ENCODE results near the gene TPP2. TPM values are rescaled to one million over a fixed set of nuclear protein-coding genes. Genes with fewer than 3 reads are reported as not detected.

Gene TPP2
- total RNA-seq, 1 experiment from 2014 or later: 36.7 TPM

DNA sequence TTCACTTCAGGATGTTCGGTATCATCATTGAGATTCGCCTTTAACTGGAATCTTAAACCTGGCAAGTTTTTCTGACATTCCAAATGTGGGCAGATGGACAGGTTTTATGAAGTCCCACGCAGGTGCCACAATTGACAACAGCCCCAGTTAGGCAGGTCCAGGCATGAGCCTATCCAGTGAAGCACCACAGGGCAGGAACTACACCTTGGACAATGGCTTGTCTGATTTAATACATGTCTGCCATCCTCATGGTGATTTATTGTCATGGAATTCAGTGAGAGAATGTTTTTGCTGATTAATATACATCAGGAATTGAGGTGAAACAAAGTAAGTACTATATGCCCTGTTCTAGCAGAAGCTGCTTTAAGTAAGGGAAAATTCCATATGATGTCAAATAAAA lies 10.2 kb upstream of the TPP2 start:
- H4K20me1 ChIP-seq (ENCODE audit: insufficient read depth): no peaks in the 10 kb centered on the region
- H3K9me2 ChIP-seq (ENCODE audit: insufficient read depth): no peaks in the 10 kb centered on the region
- CTCF ChIA-PET: no interaction called here
- DNase-seq (ENCODE audit: low read depth, low spot score) (no peak), ATAC-seq (no peak)
- RAD21 ChIA-PET (ENCODE audit: low non-redundant PET in 1 of 2, low total read pairs in 2 of 2, uncharacterized antibody in 2 of 2, unreplicated experiment in 2 of 2): no interaction called here
- no peak overlapping the region for H3K27ac ChIP-seq (ENCODE audit: low read depth, low read length)
- peaks cover 18% of the 10 kb centered on the region; the same call in 1 of the 2 replicates for H3K27me3 ChIP-seq (ENCODE audit: insufficient read depth, low read length)
- no peak overlapping the region for H3K9ac ChIP-seq (ENCODE audit: low read length)
- intact Hi-C loops (cut with micrococcal nuclease): no loop called here
- H3K4me1 ChIP-seq (ENCODE audit: control insufficient read depth in 1 of 2, insufficient read depth in 2 of 2, low read length in 2 of 2): peaks cover 0 to 2% of the 10 kb centered on the region in 2 experiments; a peak in 2 of 4 replicates
- no TSS peak for BruUV-seq (replicated peaks)
- POLR2A ChIA-PET: no interaction called here
- no peaks in the 10 kb centered on the region for H3K36me3 ChIP-seq (ENCODE audit: control insufficient read depth in 1 of 2, insufficient read depth in 2 of 2, low read length in 2 of 2)
- H3K79me2 ChIP-seq (ENCODE audit: insufficient read depth, low read length): no peaks in the 10 kb centered on the region
- H2AFZ ChIP-seq (ENCODE audit: low read depth, low read length, poor library complexity, severe bottlenecking): no peak overlapping the region
- no peak overlapping the region for H3K4me3 ChIP-seq (replicated peaks in 1 of 2; ENCODE audit: low read depth in 1 of 2, low read length in 2 of 2)
- no peak overlapping the region for H3K4me2 ChIP-seq (ENCODE audit: low read length)
- TF ChIP-seq SP1 (IDR thresholded peaks at IDR 0.05; ENCODE audit: low read depth) (no peak), JUND (IDR thresholded peaks at IDR 0.05) (no peak), ELF1 (IDR thresholded peaks at IDR 0.05; ENCODE audit: borderline replicate concordance, low read depth) (no peak), EZH2phosphoT487 (IDR thresholded peaks at IDR 0.05; ENCODE audit: borderline replicate concordance) (no peak), FOSL1 (IDR thresholded peaks at IDR 0.05; ENCODE audit: low read depth) (no peak), POLR2AphosphoS5 (IDR thresholded peaks at IDR 0.05; ENCODE audit: low read depth, low read length) (no peak), RAD21 (IDR thresholded peaks at IDR 0.05; ENCODE audit: low read depth) (no peak), CBX3 (IDR thresholded peaks at IDR 0.05; ENCODE audit: low read depth) (no peak), POLR2A (IDR thresholded peaks at IDR 0.05; ENCODE audit: borderline replicate concordance, extremely low read depth, insufficient read depth, insufficient read length) (no peak), TCF7L2 (IDR thresholded peaks at IDR 0.05; ENCODE audit: borderline replicate concordance, extremely low read depth, insufficient read depth, insufficient read length) (no peak)
- TF ChIP-seq, protein P1, sequence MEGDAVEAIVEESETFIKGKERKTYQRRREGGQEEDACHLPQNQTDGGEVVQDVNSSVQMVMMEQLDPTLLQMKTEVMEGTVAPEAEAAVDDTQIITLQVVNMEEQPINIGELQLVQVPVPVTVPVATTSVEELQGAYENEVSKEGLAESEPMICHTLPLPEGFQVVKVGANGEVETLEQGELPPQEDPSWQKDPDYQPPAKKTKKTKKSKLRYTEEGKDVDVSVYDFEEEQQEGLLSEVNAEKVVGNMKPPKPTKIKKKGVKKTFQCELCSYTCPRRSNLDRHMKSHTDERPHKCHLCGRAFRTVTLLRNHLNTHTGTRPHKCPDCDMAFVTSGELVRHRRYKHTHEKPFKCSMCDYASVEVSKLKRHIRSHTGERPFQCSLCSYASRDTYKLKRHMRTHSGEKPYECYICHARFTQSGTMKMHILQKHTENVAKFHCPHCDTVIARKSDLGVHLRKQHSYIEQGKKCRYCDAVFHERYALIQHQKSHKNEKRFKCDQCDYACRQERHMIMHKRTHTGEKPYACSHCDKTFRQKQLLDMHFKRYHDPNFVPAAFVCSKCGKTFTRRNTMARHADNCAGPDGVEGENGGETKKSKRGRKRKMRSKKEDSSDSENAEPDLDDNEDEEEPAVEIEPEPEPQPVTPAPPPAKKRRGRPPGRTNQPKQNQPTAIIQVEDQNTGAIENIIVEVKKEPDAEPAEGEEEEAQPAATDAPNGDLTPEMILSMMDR (IDR thresholded peaks at IDR 0.05 in 2 of 3, conservative IDR thresholded peaks at IDR 0.05 in 1 of 3; ENCODE audit: borderline replicate concordance in 1 of 3, insufficient read depth in 1 of 3, low read depth in 2 of 3, low read length in 2 of 3): no peak
- TF ChIP-seq, protein P2, sequence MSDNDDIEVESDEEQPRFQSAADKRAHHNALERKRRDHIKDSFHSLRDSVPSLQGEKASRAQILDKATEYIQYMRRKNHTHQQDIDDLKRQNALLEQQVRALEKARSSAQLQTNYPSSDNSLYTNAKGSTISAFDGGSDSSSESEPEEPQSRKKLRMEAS (IDR thresholded peaks at IDR 0.05): no peak
- TF ChIP-seq, protein P3, sequence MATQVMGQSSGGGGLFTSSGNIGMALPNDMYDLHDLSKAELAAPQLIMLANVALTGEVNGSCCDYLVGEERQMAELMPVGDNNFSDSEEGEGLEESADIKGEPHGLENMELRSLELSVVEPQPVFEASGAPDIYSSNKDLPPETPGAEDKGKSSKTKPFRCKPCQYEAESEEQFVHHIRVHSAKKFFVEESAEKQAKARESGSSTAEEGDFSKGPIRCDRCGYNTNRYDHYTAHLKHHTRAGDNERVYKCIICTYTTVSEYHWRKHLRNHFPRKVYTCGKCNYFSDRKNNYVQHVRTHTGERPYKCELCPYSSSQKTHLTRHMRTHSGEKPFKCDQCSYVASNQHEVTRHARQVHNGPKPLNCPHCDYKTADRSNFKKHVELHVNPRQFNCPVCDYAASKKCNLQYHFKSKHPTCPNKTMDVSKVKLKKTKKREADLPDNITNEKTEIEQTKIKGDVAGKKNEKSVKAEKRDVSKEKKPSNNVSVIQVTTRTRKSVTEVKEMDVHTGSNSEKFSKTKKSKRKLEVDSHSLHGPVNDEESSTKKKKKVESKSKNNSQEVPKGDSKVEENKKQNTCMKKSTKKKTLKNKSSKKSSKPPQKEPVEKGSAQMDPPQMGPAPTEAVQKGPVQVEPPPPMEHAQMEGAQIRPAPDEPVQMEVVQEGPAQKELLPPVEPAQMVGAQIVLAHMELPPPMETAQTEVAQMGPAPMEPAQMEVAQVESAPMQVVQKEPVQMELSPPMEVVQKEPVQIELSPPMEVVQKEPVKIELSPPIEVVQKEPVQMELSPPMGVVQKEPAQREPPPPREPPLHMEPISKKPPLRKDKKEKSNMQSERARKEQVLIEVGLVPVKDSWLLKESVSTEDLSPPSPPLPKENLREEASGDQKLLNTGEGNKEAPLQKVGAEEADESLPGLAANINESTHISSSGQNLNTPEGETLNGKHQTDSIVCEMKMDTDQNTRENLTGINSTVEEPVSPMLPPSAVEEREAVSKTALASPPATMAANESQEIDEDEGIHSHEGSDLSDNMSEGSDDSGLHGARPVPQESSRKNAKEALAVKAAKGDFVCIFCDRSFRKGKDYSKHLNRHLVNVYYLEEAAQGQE (IDR thresholded peaks at IDR 0.05; ENCODE audit: low read depth): no peak
- TF ChIP-seq, protein P4, sequence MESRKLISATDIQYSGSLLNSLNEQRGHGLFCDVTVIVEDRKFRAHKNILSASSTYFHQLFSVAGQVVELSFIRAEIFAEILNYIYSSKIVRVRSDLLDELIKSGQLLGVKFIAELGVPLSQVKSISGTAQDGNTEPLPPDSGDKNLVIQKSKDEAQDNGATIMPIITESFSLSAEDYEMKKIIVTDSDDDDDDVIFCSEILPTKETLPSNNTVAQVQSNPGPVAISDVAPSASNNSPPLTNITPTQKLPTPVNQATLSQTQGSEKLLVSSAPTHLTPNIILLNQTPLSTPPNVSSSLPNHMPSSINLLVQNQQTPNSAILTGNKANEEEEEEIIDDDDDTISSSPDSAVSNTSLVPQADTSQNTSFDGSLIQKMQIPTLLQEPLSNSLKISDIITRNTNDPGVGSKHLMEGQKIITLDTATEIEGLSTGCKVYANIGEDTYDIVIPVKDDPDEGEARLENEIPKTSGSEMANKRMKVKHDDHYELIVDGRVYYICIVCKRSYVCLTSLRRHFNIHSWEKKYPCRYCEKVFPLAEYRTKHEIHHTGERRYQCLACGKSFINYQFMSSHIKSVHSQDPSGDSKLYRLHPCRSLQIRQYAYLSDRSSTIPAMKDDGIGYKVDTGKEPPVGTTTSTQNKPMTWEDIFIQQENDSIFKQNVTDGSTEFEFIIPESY (IDR thresholded peaks at IDR 0.05; ENCODE audit: extremely low read depth, insufficient replicate concordance, low read length): no peak
- H3K9me3 ChIP-seq (ENCODE audit: control insufficient read depth in 1 of 2, insufficient read depth in 1 of 2, low read depth in 1 of 2, low read length in 2 of 2): no peaks in the 10 kb centered on the region
